Neural progenitor cell (in vitro differentiated cells): ENCODE data around the gene LRRC10. TPM values are rescaled to one million over a fixed set of nuclear protein-coding genes. Genes with fewer than 3 reads are reported as not detected.

Experiments used
- DNase-seq: peaks from one replicate; pipeline ENCODE4 v3.0.0-alpha.2; 2016; ENCODE audit warnings: low spot score
- H2AFZ ChIP-seq: fragments of 200-600 bp; sonication (generic); replicated peaks from 2 replicates; pipeline ENCODE4 v1.6.1; 2016; ENCODE audit warnings: antibody characterized with exemption
- H3F3A ChIP-seq: fragments of 200-600 bp; sonication (generic); 2 replicates; pipeline ENCODE4 v1.6.1; 2016; ENCODE audit warnings: antibody characterized with exemption, low read depth
- H3K27ac ChIP-seq: fragments of 200-600 bp; sonication (generic); 2 replicates; pipeline ENCODE4 v1.5.1; 2016; ENCODE audit warnings: mild to moderate bottlenecking
- H3K27me3 ChIP-seq: fragments of 200-600 bp; sonication (generic); 2 replicates; pipeline ENCODE4 v1.6.1; 2016; ENCODE audit warnings: mild to moderate bottlenecking, moderate library complexity
- H3K36me3 ChIP-seq: fragments of 200-600 bp; sonication (generic); 2 replicates; pipeline ENCODE4 v1.5.1; 2016
- H3K4me1 ChIP-seq: fragments of 200-600 bp; sonication (generic); 2 replicates; pipeline ENCODE4 v1.6.1; 2016; ENCODE audit warnings: mixed run types
- H3K4me2 ChIP-seq: fragments of 200-600 bp; sonication (generic); 2 replicates; pipeline ENCODE4 v1.6.1; 2016
- H3K4me3 ChIP-seq: fragments of 200-600 bp; sonication (generic); 2 replicates; pipeline ENCODE4 v1.5.1; 2016
- H3K79me2 ChIP-seq: fragments of 200-600 bp; sonication (generic); 2 replicates; pipeline ENCODE4 v1.6.1; 2016; ENCODE audit warnings: low read depth
- H3K9ac ChIP-seq: fragments of 200-600 bp; sonication (generic); 2 replicates; pipeline ENCODE4 v1.6.1; 2016
- H3K9me3 ChIP-seq: fragments of 200-600 bp; sonication (generic); 2 replicates; pipeline ENCODE4 v1.5.1; 2016; ENCODE audit warnings: low read depth
- H4K20me1 ChIP-seq: fragments of 200-600 bp; sonication (generic); 2 replicates; pipeline ENCODE4 v1.6.1; 2016; ENCODE audit warnings: low read depth
- H3K27ac Mint-ChIP-seq: 3 replicates; pipeline ENCODE4 v1.8.0; 2021; ENCODE audit warnings: mixed read lengths
- H3K27me3 Mint-ChIP-seq: 2 replicates; pipeline ENCODE4 v1.8.0; 2022; ENCODE audit warnings: low read depth, mild to moderate bottlenecking, inconsistent platforms, moderate library complexity, mixed read lengths; ENCODE audit not compliant: insufficient read depth
- H3K36me3 Mint-ChIP-seq: 3 replicates; pipeline ENCODE4 v1.8.0; 2021; ENCODE audit warnings: mixed read lengths
- H3K4me1 Mint-ChIP-seq: 3 replicates; pipeline ENCODE4 v1.8.0; 2021; ENCODE audit warnings: mixed read lengths
- H3K4me3 Mint-ChIP-seq: 3 replicates; pipeline ENCODE4 v1.8.0; 2021; ENCODE audit warnings: mild to moderate bottlenecking, moderate library complexity, mixed read lengths
- H3K9me3 Mint-ChIP-seq: 3 replicates; pipeline ENCODE4 v1.8.0; 2020; ENCODE audit warnings: mixed read lengths
- EZH2 ChIP-seq: fragments of 200-600 bp; sonication (generic); IDR thresholded peaks from 2 replicates; pipeline ENCODE4 v1.6.1; 2017; ENCODE audit warnings: antibody characterized with exemption, mild to moderate bottlenecking, moderate library complexity
- EZH2phosphoT487 ChIP-seq: fragments of 200-600 bp; sonication (generic); IDR thresholded peaks from 2 replicates; pipeline ENCODE4 v1.6.1; 2017; ENCODE audit warnings: antibody characterized with exemption
- total RNA-seq: library from RNA; depleted of rRNA; stranded (reverse); fragments of >200 nt; gene quantifications from 2 replicates; pipeline ENCODE4 v1.2.3, GENCODE V29; 2015; ENCODE audit warnings: low replicate concordance
- TF ChIP-seq, protein P1 (sequence below): fragments of 200-600 bp; sonication (generic); IDR thresholded peaks from 2 replicates; pipeline ENCODE4 v1.5.1; 2017; ENCODE audit warnings: antibody characterized with exemption, mild to moderate bottlenecking

The LRRC10 gene
- total RNA-seq, 1 donor from 2014 or later, result not detected

DNA sequence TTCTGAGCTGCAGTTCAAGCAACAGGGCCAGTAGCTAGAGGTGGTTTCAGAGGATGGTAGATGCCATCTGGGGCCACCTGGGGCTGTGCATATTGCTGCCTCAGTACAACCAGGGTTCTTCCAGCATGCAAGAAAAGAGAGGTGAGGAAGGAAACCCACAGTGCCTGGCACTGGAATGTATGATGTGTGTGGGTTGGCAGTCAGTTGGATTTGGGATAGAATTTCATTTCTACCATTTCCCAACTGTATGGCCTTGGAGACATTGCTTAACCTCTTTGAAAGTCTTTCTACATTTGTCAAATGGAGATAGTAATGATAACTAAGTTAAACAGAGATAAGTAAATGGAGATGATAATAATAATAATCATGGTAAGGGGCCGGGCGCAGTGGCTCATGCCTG is 10.2 kb upstream of the LRRC10 start:
- Mint-ChIP-seq H3K4me3 (no peak overlapping the region), H3K36me3 (no peaks in the 10 kb centered on the region), H3K27ac (no peak overlapping the region), H3K27me3 (peaks cover 5% of the 10 kb centered on the region), H3K9me3 (no peaks in the 10 kb centered on the region), H3K4me1 (peaks cover 3% of the 10 kb centered on the region)
- Histone ChIP-seq H3K36me3 (no peaks in the 10 kb centered on the region), H4K20me1 (no peaks in the 10 kb centered on the region), H3K4me2 (no peak overlapping the region), H3K27me3 (no peaks in the 10 kb centered on the region), H3K9ac (no peak overlapping the region), H3K9me3 (no peaks in the 10 kb centered on the region), H3K4me3 (no peak overlapping the region), H3K27ac (no peak overlapping the region), H3F3A (no peaks in the 10 kb centered on the region), H3K4me1 (no peaks in the 10 kb centered on the region), H2AFZ (no peak overlapping the region), H3K79me2 (no peaks in the 10 kb centered on the region)
- TF ChIP-seq EZH2 (no peak), EZH2phosphoT487 (no peak)
- TF ChIP-seq, protein P1, sequence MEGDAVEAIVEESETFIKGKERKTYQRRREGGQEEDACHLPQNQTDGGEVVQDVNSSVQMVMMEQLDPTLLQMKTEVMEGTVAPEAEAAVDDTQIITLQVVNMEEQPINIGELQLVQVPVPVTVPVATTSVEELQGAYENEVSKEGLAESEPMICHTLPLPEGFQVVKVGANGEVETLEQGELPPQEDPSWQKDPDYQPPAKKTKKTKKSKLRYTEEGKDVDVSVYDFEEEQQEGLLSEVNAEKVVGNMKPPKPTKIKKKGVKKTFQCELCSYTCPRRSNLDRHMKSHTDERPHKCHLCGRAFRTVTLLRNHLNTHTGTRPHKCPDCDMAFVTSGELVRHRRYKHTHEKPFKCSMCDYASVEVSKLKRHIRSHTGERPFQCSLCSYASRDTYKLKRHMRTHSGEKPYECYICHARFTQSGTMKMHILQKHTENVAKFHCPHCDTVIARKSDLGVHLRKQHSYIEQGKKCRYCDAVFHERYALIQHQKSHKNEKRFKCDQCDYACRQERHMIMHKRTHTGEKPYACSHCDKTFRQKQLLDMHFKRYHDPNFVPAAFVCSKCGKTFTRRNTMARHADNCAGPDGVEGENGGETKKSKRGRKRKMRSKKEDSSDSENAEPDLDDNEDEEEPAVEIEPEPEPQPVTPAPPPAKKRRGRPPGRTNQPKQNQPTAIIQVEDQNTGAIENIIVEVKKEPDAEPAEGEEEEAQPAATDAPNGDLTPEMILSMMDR, result no peak
- DNase-seq, result no peak

DNA sequence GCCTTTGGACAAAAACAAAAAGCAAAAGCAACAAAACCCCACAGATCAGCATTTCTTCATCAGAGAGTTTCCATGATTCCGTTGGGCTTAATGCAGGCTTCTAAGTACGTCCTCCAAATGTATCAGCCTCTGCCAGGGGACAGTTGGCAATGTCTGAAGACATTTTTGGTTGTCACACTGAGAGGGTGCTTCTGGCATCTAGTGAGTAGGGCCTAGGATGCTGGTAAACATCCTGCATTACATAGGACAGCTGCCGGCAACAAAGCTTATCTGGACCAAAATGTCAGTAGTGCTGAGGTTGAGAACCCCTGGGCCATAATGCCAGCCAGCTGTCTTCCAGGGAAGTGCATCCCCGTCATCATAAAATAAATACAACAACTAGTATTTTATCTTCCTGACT is 9.4 kb upstream of the LRRC10 start:
- H2AFZ ChIP-seq, result no peak overlapping the region
- TF ChIP-seq EZH2, result no peak
- no peak for TF ChIP-seq EZH2phosphoT487
- TF ChIP-seq, protein P1, result no peak
- no peaks in the 10 kb centered on the region for H3K36me3 Mint-ChIP-seq
- no peak overlapping the region for H3K4me3 Mint-ChIP-seq
- H3F3A ChIP-seq, result no peaks in the 10 kb centered on the region
- peaks cover 4% of the 10 kb centered on the region for H3K9me3 Mint-ChIP-seq
- no peak overlapping the region for H3K27ac Mint-ChIP-seq
- no peaks in the 10 kb centered on the region for H3K4me1 ChIP-seq
- no peak overlapping the region for H3K9ac ChIP-seq
- no peaks in the 10 kb centered on the region for H3K27me3 ChIP-seq
- no peaks in the 10 kb centered on the region for H3K36me3 ChIP-seq
- H3K4me2 ChIP-seq, result no peak overlapping the region
- H3K4me1 Mint-ChIP-seq, result peaks cover 3% of the 10 kb centered on the region
- H4K20me1 ChIP-seq, result no peaks in the 10 kb centered on the region
- H3K4me3 ChIP-seq, result no peak overlapping the region
- no peak overlapping the region for H3K27ac ChIP-seq
- H3K79me2 ChIP-seq, result no peaks in the 10 kb centered on the region
- peaks cover 5% of the 10 kb centered on the region for H3K27me3 Mint-ChIP-seq
- no peak for DNase-seq
- H3K9me3 ChIP-seq, result no peaks in the 10 kb centered on the region

GRCh38 chr12:69619050-69619449 is 8.3 kb upstream of the LRRC10 start:
- Histone ChIP-seq H3K27me3 (no peaks in the 10 kb centered on the region), H3K4me2 (no peak overlapping the region), H3K27ac (no peak overlapping the region), H3F3A (no peaks in the 10 kb centered on the region), H3K9me3 (no peaks in the 10 kb centered on the region), H3K4me3 (no peak overlapping the region), H2AFZ (no peak overlapping the region), H3K9ac (no peak overlapping the region), H3K36me3 (no peaks in the 10 kb centered on the region), H3K4me1 (no peaks in the 10 kb centered on the region), H4K20me1 (no peaks in the 10 kb centered on the region), H3K79me2 (no peaks in the 10 kb centered on the region)
- peaks cover 3% of the 10 kb centered on the region for H3K4me1 Mint-ChIP-seq
- no peaks in the 10 kb centered on the region for H3K36me3 Mint-ChIP-seq
- peaks cover 4% of the 10 kb centered on the region for H3K9me3 Mint-ChIP-seq
- H3K27me3 Mint-ChIP-seq, result peaks cover 6% of the 10 kb centered on the region
- DNase-seq, result no peak
- no peak overlapping the region for H3K27ac Mint-ChIP-seq
- TF ChIP-seq, protein P1, result no peak
- no peak for TF ChIP-seq EZH2phosphoT487
- no peak for TF ChIP-seq EZH2
- no peak overlapping the region for H3K4me3 Mint-ChIP-seq
